Stimulated activated CD8-positive, alpha-beta memory T cell treated with anti-CD3 and anti-CD28 coated beads, Interleukin-7, amount 100 ng/mL, for 1 hour (primary cell): ENCODE data around the gene FH.

Experiments
- DNase-seq, 2 donors: peaks; one replicate each; pipeline ENCODE4 v3.0.0-alpha.2; 2020; ENCODE audit warnings: low read depth in 2 of 2

Gene FH

GRCh38 chr1:241521718-241522117 is 2.2 kb upstream of the FH start:
- no peak for DNase-seq

- no peak for DNase-seq
These were observed 518 bp upstream of the FH start for GRCh38 chr1:241520080-241520465.

GRCh38 chr1:241518476-241519307 is 863 bp downstream of the FH start:
- DNase-seq: no peak

- DNase-seq: no peak
These were observed 6.2 kb downstream of the FH start for GRCh38 chr1:241513378-241513777.

GRCh38 chr1:241507189-241507863 is 12.2 kb downstream of the FH start:
- no peak for DNase-seq

GRCh38 chr1:241503444-241503843 is 16.1 kb downstream of the FH start:
- no peak for DNase-seq

- DNase-seq: no peak
These were observed 19.6 kb downstream of the FH start for GRCh38 chr1:241499910-241500309.

GRCh38 chr1:241495741-241496140 is 23.8 kb downstream of the FH start:
- DNase-seq: no peak

GRCh38 chr1:241488739-241489138 is 30.8 kb downstream of the FH start:
- no peak for DNase-seq

- no peak for DNase-seq
These were observed 34.0 kb downstream of the FH start for GRCh38 chr1:241485554-241485992.

GRCh38 chr1:241485145-241485544 is 34.4 kb downstream of the FH start:
- no peak for DNase-seq

GRCh38 chr1:241482761-241483250 is 36.7 kb downstream of the FH start:
- no peak for DNase-seq

- DNase-seq: no peak
These were observed 40.3 kb downstream of the FH start for GRCh38 chr1:241479294-241479693.

GRCh38 chr1:241475671-241476070 is 43.9 kb downstream of the FH start:
- DNase-seq: no peak

- DNase-seq: no peak
These were observed 46.5 kb downstream of the FH start for GRCh38 chr1:241473026-241473425.

- DNase-seq: no peak
These were observed 48.5 kb downstream of the FH start for GRCh38 chr1:241470908-241471590.

GRCh38 chr1:241470361-241470760 is 49.2 kb downstream of the FH start:
- DNase-seq: no peak

- DNase-seq: no peak
These were observed 53.9 kb downstream of the FH start for GRCh38 chr1:241465673-241466072.

GRCh38 chr1:241464985-241465384 is 54.6 kb downstream of the FH start:
- DNase-seq: no peak

- no peak for DNase-seq
These were observed 57.2 kb downstream of the FH start for GRCh38 chr1:241462391-241462790.

GRCh38 chr1:241460098-241460873 is 59.3 kb downstream of the FH start:
- DNase-seq: no peak
